Kidney epithelial cell (primary cell): ENCODE results near the gene CSNK1A1. TPM values are rescaled to one million over a fixed set of nuclear protein-coding genes. Genes with fewer than 3 reads are reported as not detected.
A peak's percentile ranks its signal among the peaks of the same experiment; 100 is the strongest.

Experiments
- DNase-seq: peaks from one replicate; pipeline ENCODE4 v3.0.0-alpha.2; 2010; ENCODE audit warnings: low read depth
- H3K27me3 ChIP-seq: 2 replicates; pipeline ENCODE4 v1.6.0; 2011; ENCODE audit warnings: low read length; ENCODE audit not compliant: control insufficient read depth, insufficient read depth
- H3K36me3 ChIP-seq: 2 replicates; pipeline ENCODE4 v1.5.1; 2011; ENCODE audit warnings: low read length; ENCODE audit not compliant: control insufficient read depth, insufficient read depth
- H3K4me3 ChIP-seq: 2 replicates; pipeline ENCODE4 v1.5.1; 2011; ENCODE audit warnings: low read depth, mild to moderate bottlenecking, control low read depth, low read length
- CTCF ChIP-seq: IDR thresholded peaks from 2 replicates; pipeline ENCODE4 v1.5.1; 2011; ENCODE audit warnings: mild to moderate bottlenecking, moderate library complexity, low read length, control low read depth, inconsistent platforms; ENCODE audit not compliant: insufficient read depth, poor library complexity, severe bottlenecking
- total RNA-seq: library from RNA; depleted of rRNA; stranded (reverse); fragments of >200 nt; gene quantifications from 2 replicates; pipeline ENCODE4 v1.2.3, GENCODE V29; 2015

CSNK1A1 gene
- total RNA-seq, 1 donor from 2014 or later: 270 TPM

- Histone ChIP-seq H3K36me3 (no peaks in the 10 kb centered on the region), H3K27me3 (no peaks in the 10 kb centered on the region), H3K4me3 (no peak overlapping the region)
- no peak for DNase-seq
- no peak for TF ChIP-seq CTCF
These were observed 46.6 kb downstream of the CSNK1A1 start for GRCh38 chr5:149504677-149505076.

- no peaks in the 10 kb centered on the region for H3K27me3 ChIP-seq
- no peak for TF ChIP-seq CTCF
- H3K36me3 ChIP-seq: no peaks in the 10 kb centered on the region
- no peak for DNase-seq
- H3K4me3 ChIP-seq: no peak overlapping the region
These were observed 48.2 kb downstream of the CSNK1A1 start for GRCh38 chr5:149503006-149503405.

- DNase-seq: peak; percentile 48
- H3K4me3 ChIP-seq: no peak overlapping the region
- no peaks in the 10 kb centered on the region for H3K36me3 ChIP-seq
- no peak for TF ChIP-seq CTCF
- H3K27me3 ChIP-seq: no peaks in the 10 kb centered on the region
These were observed 50.2 kb downstream of the CSNK1A1 start for GRCh38 chr5:149500922-149501582.

- no peak for TF ChIP-seq CTCF
- no peaks in the 10 kb centered on the region for H3K36me3 ChIP-seq
- H3K4me3 ChIP-seq: no peak overlapping the region
- DNase-seq: no peak
- no peaks in the 10 kb centered on the region for H3K27me3 ChIP-seq
These were observed 52.4 kb downstream of the CSNK1A1 start for GRCh38 chr5:149498724-149499336.

- no peaks in the 10 kb centered on the region for H3K36me3 ChIP-seq
- H3K4me3 ChIP-seq: no peak overlapping the region
- H3K27me3 ChIP-seq: no peaks in the 10 kb centered on the region
- DNase-seq: no peak
- TF ChIP-seq CTCF: no peak
These were observed 53.9 kb downstream of the CSNK1A1 start for GRCh38 chr5:149497357-149497756.

- no peak for DNase-seq
- Histone ChIP-seq H3K4me3 (no peak overlapping the region), H3K36me3 (no peaks in the 10 kb centered on the region), H3K27me3 (no peaks in the 10 kb centered on the region)
- TF ChIP-seq CTCF: no peak
These were observed 54.3 kb downstream of the CSNK1A1 start for GRCh38 chr5:149496917-149497316.
